Mesothelial cell of epicardium (in vitro differentiated cells): ENCODE results near the gene CMC2. TPM values are rescaled to one million over a fixed set of nuclear protein-coding genes. Genes with fewer than 3 reads are reported as not detected.

Experiments used
- DNase-seq, 2 experiments: peaks; one replicate each; pipeline ENCODE4 v3.0.0; 2021; ENCODE audit warnings: low spot score in 2 of 2; ENCODE audit not compliant: unreplicated experiment in 2 of 2
- H3K27ac Mint-ChIP-seq: 2 replicates; pipeline ENCODE4 v1.8.0; 2021; ENCODE audit warnings: mixed read lengths
- H3K27me3 Mint-ChIP-seq: 2 replicates; pipeline ENCODE4 v1.8.0; 2021; ENCODE audit warnings: low read depth, mixed read lengths
- H3K36me3 Mint-ChIP-seq: 2 replicates; pipeline ENCODE4 v1.8.0; 2021; ENCODE audit warnings: mixed read lengths
- H3K4me1 Mint-ChIP-seq: 2 replicates; pipeline ENCODE4 v1.8.0; 2021; ENCODE audit warnings: mixed read lengths
- H3K4me3 Mint-ChIP-seq: 2 replicates; pipeline ENCODE4 v1.8.0; 2021; ENCODE audit warnings: mild to moderate bottlenecking, moderate library complexity, mixed read lengths
- H3K9me3 Mint-ChIP-seq: 2 replicates; pipeline ENCODE4 v1.8.0; 2021; ENCODE audit warnings: mixed read lengths
- total RNA-seq: library from RNA; stranded (reverse); gene quantifications from 3 replicates; pipeline ENCODE4 v1.2.1, GENCODE V29; 2021
- TF ChIP-seq, protein P1 (sequence below): fragments of 200-600 bp; sonication (generic); IDR thresholded peaks from one replicate; pipeline ENCODE4 v1.5.0; 2021; ENCODE audit warnings: antibody characterized with exemption; ENCODE audit not compliant: unreplicated experiment

Gene CMC2
- total RNA-seq, 1 donor from 2014 or later: 34.0 TPM

GRCh38 chr16:81000873-81001272, 5.8 kb downstream of the CMC2 start:
- Mint-ChIP-seq H3K27me3 (no peaks in the 10 kb centered on the region), H3K27ac (no peak overlapping the region), H3K4me1 (peaks cover 22% of the 10 kb centered on the region), H3K9me3 (peaks cover 6% of the 10 kb centered on the region), H3K36me3 (no peaks in the 10 kb centered on the region), H3K4me3 (no peak overlapping the region)
- DNase-seq: no peak
- TF ChIP-seq, protein P1, sequence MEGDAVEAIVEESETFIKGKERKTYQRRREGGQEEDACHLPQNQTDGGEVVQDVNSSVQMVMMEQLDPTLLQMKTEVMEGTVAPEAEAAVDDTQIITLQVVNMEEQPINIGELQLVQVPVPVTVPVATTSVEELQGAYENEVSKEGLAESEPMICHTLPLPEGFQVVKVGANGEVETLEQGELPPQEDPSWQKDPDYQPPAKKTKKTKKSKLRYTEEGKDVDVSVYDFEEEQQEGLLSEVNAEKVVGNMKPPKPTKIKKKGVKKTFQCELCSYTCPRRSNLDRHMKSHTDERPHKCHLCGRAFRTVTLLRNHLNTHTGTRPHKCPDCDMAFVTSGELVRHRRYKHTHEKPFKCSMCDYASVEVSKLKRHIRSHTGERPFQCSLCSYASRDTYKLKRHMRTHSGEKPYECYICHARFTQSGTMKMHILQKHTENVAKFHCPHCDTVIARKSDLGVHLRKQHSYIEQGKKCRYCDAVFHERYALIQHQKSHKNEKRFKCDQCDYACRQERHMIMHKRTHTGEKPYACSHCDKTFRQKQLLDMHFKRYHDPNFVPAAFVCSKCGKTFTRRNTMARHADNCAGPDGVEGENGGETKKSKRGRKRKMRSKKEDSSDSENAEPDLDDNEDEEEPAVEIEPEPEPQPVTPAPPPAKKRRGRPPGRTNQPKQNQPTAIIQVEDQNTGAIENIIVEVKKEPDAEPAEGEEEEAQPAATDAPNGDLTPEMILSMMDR: no peak

- Mint-ChIP-seq H3K9me3 (peaks cover 6% of the 10 kb centered on the region), H3K27me3 (no peaks in the 10 kb centered on the region), H3K4me1 (peaks cover 19% of the 10 kb centered on the region), H3K36me3 (no peaks in the 10 kb centered on the region), H3K27ac (no peak overlapping the region), H3K4me3 (no peak overlapping the region)
- TF ChIP-seq, protein P1: no peak
- no peak for DNase-seq
Observed at GRCh38 chr16:80997964-80998620, 8.6 kb downstream of the CMC2 start.

GRCh38 chr16:80997139-80997798, 9.4 kb downstream of the CMC2 start:
- H3K36me3 Mint-ChIP-seq: peaks cover 2% of the 10 kb centered on the region
- H3K9me3 Mint-ChIP-seq: peaks cover 6% of the 10 kb centered on the region
- TF ChIP-seq, protein P1: no peak
- H3K4me3 Mint-ChIP-seq: no peak overlapping the region
- no peaks in the 10 kb centered on the region for H3K27me3 Mint-ChIP-seq
- H3K4me1 Mint-ChIP-seq: peaks cover 23% of the 10 kb centered on the region
- peak overlapping the region; percentile 67 for H3K27ac Mint-ChIP-seq
- DNase-seq: no peak

- Mint-ChIP-seq H3K27me3 (no peaks in the 10 kb centered on the region), H3K27ac (peak overlapping the region; percentile 67), H3K4me3 (no peak overlapping the region), H3K4me1 (peaks cover 23% of the 10 kb centered on the region), H3K9me3 (peaks cover 6% of the 10 kb centered on the region), H3K36me3 (peaks cover 2% of the 10 kb centered on the region)
- no peak for DNase-seq
- TF ChIP-seq, protein P1: no peak
Observed at GRCh38 chr16:80996688-80997138, 10.0 kb downstream of the CMC2 start.

DNA sequence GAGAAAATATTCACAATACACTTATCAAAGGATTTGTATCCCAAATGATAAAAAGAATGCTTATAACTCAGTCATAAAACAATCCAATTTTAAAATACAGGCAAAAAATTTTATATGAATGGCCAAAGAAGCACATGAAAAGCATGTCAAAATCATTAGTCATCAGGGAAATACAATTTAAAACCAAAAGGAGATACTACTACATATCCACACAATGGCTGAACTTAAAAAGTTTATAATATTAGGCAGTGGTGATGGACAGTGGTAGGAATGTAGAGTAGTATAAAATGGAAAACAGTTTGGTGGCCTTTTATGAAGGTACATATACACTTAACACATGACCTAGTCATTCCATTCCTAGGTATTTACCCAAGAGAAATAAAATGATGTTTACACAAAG, 12.2 kb downstream of the CMC2 start:
- Mint-ChIP-seq H3K36me3 (peaks cover 4% of the 10 kb centered on the region), H3K9me3 (peaks cover 6% of the 10 kb centered on the region), H3K27me3 (no peaks in the 10 kb centered on the region), H3K4me3 (no peak overlapping the region), H3K4me1 (peaks cover 23% of the 10 kb centered on the region), H3K27ac (peak overlapping the region; percentile 54)
- no peak for DNase-seq
- TF ChIP-seq, protein P1: no peak
